CD4-positive, alpha-beta T cell treated with Interleukin-17A for 1 hour (primary cell): ENCODE results near the gene MED16.

Source experiments
- DNase-seq: peaks from one replicate; pipeline ENCODE4 v3.0.0-alpha.2; 2020

The MED16 gene

DNA sequence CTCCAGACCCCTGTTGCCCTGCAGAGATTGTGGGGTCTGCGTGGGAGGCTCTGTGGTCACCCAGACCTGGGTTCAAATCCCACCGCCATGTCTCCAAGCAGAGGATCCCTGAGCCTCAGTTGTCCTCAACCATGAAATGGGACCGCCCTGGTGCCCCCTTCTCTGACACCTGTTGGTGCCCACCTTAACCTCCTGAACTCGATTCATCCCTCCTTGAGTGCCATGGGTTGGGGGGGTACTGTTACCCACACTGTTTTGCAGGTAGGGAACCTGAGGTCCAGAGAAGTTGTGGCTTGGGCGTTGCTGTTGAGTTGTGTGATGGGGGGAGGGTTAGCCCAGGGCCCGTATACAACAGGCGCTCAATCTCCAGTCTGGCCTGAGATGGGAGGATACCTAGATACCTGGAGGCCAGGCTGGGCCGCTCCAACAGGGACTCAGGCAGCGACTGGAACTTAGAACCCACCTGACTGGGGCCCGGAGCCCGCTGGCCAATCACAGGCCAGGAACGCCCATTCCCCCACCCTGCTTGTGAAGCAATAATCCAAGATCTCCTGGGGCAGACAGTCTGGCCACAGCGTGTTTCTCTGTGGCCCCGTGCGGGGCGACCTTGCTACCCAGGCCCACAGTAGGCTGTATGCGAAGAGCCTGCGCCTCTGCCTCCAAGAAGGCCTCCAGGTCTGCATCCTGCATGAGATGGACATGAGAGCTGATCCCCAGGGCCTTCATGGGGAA lies 35.6 kb upstream of the MED16 start:
- DNase-seq: no peak

DNA sequence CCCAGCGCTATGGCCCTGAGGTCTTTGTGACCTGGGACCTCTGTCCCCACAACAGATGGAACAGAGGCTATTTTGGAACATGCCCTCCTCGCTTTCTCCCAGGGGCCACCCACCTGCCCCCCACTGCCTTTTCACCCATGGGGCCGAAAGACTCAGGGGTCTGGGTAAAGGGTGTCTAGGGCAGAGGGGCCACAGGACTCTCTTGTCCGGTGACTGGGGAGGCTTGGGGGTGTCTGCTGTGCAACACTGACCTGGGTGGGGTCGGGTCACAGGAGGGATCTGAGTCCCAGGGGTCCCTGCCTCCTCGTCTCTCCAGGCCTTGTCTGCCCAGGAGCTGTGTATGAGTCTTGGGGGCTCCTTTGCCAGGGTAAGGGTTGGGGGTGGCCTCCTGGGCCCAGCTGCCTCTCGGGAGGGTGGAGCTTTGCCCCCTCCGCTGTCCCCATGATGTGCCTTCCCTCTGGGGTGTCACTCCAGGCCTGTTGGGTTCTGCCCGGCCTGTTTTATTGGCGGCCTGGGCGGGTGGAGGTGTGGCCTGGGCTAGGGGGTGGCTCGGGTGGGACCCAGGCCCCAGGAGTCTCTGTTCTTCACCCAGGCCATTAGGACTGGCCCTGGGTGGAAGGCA lies 34.9 kb upstream of the MED16 start:
- no peak for DNase-seq

DNA sequence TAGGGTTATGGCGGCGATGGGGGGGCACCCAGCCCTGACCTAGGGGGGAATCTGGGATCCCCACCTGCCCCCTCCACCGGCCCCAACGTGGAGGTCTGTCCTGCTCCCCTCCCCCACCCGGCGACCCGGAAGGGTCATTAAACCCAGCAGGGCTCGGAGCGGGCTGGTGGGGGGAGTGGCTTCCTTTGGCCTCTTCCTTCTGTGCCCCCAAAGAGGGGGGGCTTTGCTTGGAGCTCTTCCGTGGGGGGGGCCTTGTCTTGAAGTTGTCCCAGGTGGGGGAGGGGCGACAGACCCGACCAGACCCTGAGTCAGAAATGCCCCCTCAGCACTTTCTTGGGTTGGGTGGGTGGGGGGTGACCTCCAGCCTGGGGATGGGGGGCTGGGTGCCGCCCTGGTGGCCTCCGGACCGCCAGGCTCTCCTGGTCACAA lies 34.4 kb upstream of the MED16 start:
- DNase-seq: no peak

DNA sequence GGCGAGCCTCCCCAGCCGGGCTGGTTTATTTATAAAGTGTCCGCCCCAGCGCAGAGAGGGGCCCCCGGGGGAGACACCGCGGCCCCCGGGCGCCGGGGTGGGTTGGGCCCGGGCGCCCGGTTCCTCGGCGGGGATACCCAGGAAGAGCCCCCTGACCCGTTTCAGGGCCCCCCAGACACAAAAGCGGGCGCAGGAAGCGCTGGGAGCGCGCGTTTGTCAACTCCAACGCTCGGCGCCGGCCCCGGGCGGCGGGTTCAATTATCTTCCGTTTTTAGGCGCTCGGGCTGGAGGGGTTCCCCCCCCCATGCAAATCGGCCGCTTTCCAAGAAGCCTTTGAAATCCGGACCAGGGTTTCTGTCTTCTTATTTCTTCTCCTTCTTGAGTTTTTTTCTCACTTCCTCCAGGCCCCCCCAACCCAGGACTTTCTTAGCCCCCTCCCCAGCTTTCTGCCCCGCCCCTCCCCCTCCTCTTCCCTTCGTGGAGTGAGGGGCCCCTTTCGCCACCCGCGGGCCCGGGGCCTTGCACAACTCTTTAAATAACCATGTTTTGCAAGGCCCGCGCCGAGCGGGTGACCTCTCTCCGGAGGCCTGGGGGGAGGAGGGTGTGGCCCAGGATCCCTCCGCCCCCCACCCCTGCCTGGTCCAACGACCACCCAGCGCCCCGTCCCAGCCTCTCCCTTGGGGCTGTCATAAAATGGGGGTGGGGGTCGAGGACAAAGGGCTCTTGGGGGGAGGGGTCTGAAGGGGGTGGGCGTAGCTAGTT lies 33.8 kb upstream of the MED16 start:
- no peak for DNase-seq

DNA sequence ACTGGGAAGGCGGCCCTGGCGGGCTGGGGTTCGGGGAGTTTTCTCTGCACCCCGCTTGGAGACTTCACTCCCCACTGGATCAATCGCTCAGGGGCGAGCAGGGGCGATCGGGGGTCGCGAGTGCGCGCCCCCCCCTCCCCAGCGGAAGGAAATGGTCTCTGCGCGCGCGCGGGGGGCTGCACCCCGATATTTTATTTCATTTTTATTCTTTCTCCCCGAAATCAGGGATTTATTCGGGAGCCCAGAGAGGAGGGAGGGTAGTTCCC lies 33.3 kb upstream of the MED16 start:
- DNase-seq: no peak

DNA sequence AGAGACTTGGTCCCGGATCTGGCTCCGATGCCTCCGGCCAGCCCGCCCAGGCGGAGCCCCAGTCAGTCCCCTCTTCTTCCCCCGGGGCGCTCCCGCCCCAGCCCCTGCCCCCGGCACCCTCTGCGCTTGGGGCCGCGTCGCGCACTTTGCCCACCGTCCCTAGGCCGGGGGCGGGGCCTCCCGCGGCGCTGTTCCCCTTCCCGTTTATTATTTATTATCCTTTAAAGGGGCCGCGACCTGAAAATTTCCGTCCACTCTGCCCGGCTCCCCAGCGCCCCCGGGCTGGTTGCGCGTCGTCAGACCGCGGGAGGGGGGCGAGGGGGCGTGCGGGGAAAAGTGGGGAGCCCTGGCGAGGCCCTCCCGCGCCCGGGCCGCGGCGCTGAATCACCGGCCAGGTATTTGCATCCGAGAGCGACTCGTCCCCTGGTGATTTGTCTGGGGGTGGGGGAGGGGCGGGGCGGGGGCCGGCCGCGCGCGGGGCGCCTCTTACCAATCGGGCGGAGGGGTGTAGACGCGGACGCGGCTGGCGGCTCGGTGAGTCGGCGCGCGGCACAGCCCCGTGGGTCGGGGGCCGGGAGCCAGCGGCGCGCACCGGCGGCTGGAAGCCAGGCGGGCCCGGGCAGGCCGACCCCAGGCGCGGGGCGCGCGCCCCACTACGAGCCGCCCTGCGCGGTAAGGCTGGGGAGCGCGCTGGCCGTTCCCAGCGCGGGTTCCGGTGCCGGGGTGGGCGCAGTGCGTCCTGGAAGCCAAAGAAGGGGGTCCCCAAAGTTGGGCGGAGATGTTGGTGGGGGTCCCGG lies 32.7 kb upstream of the MED16 start, which contains the start of gene ARID3A:
ARID3A (plus strand) TSS at position 510 of the 797 bp plus-strand sequence. CDS start 3,494 bp downstream, outside the sequence.
- peak; percentile 82 for DNase-seq

DNA sequence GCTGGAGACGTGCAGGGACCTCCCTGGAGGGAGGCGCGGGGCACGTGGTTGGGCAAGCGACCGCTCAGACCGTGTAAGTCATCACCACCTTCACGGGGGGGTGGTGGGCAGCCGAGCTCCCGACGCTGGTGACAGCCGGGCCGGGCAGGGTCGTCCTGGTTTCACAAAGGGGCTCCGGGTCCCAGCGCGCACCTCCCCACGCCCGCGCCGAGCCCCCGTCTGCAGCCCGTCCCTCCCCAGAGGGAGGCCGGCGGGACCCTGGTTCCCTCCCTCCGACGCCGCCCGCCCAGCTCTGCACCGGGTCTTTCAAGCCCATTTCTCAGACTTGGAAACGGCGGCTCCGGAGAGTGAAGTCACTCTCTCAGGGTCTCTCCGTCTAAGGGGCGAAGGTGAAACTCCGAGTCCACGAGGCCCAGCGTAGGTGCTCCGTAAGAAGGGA lies 32.1 kb upstream of the MED16 start:
- no peak for DNase-seq

DNA sequence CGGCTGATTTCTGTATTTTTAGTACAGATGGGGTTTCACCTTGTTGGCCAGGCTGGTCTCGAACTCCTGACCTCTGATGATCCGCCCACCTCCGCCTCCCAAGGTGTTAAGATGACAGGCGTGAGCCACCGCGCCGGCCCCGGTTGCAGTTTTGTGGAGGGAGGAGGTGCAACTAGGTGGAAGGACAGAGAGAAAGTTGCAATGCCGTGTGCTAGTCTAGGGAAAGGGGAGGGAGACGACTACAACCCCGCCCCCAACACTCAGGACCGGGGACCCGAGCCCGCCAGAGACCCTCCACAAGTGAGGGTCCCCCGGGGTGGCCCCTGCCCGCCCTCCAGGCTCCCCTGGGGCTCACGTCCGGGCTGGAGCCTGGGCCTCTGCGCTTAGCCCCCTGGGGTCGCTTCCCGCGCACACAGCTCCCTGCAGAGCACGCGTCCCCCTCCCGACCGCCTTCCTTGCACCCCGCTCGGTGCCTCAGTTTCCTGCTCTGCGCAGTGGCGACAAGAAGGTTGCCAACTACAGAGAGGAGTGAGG lies 31.6 kb upstream of the MED16 start:
- DNase-seq: no peak

DNA sequence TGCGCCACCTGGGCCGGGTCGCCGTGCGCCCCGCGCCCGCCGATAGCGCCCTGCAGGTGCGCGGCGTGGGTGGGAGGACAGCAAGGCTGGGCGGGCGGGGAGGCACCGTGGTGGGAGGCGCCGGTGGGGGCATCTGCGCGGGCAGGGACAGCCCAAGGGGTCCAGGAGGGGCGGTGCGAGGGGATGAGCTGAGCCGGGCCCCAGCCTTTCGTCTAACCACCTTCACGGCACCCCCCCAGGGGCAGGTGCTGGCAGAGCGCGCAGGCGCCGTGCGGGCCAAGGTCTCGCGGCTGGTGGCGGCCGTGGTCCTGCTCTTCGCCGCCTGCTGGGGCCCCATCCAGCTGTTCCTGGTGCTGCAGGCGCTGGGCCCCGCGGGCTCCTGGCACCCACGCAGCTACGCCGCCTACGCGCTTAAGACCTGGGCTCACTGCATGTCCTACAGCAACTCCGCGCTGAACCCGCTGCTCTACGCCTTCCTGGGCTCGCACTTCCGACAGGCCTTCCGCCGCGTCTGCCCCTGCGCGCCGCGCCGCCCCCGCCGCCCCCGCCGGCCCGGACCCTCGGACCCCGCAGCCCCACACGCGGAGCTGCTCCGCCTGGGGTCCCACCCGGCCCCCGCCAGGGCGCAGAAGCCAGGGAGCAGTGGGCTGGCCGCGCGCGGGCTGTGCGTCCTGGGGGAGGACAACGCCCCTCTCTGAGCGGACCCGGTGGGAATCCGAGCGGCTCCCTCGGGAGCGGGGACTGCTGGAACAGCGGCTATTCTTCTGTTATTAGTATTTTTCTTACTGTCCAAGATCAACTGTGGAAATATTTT lies 27.3 kb upstream of the MED16 start:
- peak; percentile 77 for DNase-seq

DNA sequence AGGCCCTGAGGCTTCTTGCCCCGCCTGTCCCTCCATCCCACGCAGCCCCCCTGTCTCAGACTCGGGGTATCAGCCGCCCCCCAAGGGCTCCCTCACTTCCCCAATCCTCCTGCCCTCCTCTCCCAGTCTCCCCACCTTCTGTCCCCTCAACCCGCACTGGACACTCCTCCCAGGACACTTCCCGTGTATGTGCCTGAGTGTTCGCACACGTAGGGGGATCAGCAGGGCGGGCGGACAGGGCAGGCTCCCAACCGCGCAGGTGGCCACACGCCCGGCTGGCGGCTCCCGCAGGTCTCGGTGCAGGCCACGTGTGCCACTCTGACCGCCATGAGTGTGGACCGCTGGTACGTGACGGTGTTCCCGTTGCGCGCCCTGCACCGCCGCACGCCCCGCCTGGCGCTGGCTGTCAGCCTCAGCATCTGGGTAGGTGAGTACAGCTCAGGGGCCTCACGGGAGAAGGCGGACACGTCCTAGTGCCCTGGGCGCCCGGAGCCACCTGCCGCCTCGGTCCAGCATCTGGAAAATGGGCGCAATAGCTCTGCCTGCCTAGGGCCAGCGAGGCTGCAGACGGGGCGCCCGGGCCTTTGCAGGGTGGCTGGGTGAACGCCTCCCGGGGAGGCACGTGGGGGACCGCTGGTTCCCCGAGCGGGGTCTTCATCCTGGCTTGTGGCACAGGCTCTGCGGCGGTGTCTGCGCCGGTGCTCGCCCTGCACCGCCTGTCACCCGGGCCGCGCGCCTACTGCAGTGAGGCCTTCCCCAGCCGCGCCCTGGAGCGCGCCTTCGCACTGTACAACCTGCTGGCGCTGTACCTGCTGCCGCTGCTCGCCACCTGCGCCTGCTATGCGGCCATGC lies 26.4 kb upstream of the MED16 start:
- peak; percentile 43 for DNase-seq

DNA sequence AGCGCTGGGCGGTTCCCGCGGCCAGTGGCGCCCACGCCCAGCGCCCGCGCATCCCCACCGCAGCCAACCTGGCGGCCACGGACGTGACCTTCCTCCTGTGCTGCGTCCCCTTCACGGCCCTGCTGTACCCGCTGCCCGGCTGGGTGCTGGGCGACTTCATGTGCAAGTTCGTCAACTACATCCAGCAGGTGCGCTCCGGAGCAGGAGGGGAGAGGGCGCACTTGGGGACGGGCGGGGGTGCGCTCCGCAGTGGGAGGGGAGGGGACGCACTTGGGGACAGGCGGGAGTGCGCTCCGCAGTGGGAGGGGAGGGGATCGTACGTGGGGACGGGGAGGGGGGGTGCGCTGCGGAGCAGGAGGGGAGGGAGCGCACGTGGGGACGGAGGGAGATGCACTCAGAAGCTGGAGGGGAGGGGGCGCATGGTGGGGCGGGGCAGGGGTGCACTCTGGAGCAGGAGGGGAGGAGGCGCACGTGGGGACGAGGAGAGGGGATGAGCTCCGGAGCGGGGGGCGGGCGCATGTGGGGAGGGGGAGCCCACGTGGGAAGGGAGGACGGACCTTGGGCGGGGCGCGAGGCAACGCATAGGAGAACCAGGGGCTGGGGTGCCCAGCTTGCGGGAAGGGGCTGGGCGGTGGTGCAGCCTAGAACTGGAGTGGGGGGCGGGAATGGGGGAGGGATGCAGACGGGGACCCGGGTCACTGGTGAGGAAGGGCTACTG lies 25.7 kb upstream of the MED16 start:
- DNase-seq: no peak

DNA sequence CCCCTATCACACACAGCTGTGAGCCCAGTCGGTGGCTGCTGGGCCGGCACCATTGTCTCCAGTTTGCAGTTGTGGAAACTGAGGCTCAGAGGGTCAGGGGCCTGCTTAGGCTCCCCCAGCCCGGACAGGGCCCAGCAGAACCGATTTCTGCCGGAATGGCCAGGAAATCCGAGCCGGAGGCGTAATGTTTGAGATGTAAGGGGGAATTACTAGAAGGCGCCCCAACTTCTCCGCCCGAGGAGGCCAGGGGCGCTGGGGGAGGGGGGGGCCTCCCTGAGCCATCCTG lies 25.1 kb upstream of the MED16 start:
- DNase-seq: no peak

DNA sequence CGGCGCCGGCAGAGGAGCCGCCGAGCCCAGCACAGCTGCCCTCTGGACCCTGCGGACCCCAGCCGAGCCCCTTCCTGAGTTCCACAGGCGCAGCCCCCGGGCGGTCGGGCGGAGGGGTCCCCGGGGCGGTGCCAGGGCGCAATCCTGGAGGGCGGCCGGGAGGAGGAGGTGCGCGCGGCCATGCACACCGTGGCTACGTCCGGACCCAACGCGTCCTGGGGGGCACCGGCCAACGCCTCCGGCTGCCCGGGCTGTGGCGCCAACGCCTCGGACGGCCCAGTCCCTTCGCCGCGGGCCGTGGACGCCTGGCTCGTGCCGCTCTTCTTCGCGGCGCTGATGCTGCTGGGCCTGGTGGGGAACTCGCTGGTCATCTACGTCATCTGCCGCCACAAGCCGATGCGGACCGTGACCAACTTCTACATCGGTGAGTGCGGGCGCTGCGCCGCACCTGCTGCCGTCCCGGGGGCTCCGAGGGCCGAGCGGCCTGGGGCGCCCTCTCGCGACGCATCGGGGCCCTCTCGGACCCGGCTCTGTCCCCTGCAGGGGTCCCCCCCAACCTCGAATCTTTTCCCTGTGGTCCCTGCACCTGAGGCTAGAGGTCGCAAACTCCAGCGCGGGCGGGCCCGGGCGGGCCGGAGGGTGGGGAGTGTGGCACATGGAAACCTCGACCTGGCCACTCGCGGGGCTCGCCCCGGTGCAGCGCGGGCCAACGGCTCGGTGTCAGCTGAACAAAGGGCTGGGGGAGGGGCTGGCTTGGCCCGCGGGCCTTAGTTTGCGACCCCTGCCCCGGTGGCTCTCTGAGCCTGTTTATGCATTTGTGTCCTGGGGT lies 24.6 kb upstream of the MED16 start, which contains the start of gene KISS1R:
KISS1R (plus strand) TSS at position 11 of the 829 bp plus-strand sequence; CDS start at position 181, 170 bp downstream.
- peak; percentile 59 for DNase-seq

DNA sequence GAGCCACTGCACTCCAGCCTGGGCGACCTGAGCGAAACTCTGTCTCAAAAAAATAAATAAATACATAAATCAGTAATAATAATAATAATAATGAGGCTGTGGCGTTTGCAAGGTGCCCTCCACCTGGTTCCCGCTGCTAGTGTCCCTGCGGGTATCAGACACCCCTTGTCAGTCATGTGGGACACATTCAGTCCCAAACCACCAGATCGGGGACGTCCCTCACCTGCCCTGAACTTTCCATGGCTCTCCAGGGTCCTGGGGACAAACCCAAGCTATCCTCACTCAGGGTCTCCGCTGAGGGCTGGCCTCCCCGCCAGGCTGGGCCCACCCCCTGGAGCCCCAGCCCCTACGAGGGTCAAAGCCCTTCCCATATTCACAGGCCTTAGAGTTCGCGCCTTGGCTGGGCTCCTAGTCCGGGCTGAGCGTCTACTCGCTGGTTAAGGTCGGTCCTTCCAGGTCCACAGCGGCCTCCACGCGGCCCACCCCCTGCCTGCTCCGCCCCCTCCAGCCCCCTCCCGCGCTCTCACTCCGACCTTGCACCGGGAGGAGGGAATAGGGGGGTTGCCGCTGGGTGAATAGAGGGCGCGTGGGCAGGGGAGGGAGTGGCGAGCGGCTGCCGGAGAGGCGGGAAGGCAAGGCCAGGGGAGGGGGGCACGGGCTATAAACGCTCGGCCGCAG lies 23.8 kb upstream of the MED16 start:
- DNase-seq: no peak

DNA sequence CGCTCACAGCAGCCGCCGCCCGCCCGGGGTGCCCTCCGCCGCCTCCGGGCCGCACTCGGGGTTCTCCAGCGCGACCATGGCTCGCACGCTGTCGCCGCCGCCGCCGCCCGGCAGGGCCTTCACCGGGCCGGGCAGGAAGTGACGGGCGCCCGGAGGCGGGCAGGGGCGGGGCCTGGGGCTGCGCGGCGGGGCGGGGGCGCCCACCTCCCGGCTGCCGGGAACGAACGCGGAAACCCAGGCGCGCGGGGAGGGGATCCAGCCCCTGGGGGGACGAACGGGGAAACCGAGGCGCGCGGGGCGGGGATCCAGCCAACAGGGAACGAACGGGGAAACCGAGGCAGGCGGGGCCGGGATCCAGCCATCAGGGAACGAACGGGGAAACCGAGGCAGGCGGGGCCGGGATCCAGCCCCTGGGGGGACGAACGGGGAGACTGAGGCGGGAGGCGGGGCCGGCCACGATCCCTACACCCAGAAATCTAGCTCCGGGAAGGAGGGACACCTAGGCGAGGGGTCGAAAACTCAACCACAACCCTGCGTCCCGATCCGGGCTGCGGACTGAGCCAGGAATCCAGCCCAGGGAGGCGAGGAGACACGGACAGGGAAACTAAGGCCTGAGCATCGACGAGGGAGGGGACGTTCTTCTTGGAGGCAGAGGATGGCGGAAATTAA lies 20.2 kb upstream of the MED16 start, which contains the start of gene R3HDM4:
R3HDM4 (minus strand) TSS at position 140 of the 669 bp plus-strand sequence; CDS start at position 78, 62 bp downstream.
- DNase-seq: peak; percentile 89

DNA sequence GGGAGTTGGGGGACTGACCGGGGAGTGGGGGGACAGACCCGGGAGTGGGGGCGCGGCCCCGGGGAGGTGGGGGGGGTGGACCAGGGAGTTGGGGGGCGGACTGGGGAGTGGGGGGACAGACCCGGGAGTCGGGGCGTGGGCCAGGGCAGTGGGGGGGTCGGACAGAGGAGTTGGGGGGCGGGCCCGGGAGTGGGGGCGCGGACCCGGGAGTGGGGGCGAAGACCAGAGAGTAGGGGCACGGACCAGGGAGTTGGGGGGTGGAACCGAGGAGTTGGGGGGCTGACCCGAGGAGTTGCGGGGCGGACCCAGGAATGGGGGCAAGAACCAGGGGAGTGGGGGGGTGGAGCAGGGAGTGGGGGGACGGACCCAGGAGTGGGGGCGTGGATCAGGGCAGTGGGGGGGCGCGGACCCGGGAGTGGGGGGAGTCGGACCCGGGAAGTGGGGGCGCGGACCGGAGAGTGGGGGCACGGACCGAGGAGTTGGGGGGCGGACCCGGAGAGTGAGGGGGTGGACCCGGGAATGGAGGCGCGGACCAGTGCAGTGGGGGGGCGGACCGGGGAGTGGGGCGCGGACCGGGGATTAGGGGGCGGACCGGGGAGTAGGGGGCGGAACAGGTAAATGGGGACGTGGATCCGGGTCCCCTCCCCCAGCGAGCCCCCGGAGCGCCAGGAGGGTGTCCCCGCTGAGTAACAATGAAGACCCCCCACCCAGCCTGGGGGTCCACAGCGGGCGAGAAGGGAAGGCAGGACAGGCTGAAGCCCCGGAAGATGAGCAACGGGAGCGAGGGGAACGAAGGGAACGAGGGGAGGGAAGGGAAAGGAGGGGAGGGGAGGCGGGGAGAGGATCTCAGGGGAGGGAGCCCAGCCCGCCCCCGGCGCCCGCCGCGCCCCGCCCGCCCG lies 19.4 kb upstream of the MED16 start:
- peak; percentile 58 for DNase-seq
